K562 (cell line): ENCODE measurements around the gene CNIH3. TPM values are rescaled to one million over a fixed set of nuclear protein-coding genes. Genes with fewer than 3 reads are reported as not detected.

ENCODE experiments used
- ATAC-seq: fragments of 200-7000 bp; cut with Tn5 transposase; 3 replicates; pipeline ENCODE4 v1.9.1; 2020; ENCODE audit warnings: moderate library complexity
- BruUV-seq: library from RNA; stranded (reverse); fragments of 400-500 nt; replicated peaks from 2 replicates; lab custom pipeline; 2021; lab: Mats Ljungman, UMichigan
- CTCF ChIA-PET: fragments of 300-600 bp; formaldehyde crosslinking; extraction: SDS; loops from one replicate; lab custom pipeline; 2021; ENCODE audit warnings: low intra/inter-chr PET ratio; lab: Yijun Ruan, JAX
- POLR2A ChIA-PET: fragments of 300-600, 350-650 bp; sonication (Branson Sonifier 250); formaldehyde crosslinking; extraction: SDS; loops from one replicate; lab custom pipeline; 2021; ENCODE audit warnings: antibody characterized with exemption, inconsistent platforms; lab: Yijun Ruan, JAX
- DNase-seq, 4 experiments: peaks; one replicate each; pipeline versions ENCODE4 v3.0.0 to v3.0.0-alpha.2; 2011 to 2018; ENCODE audit warnings: low spot score in 3 of 4, mixed read lengths in 3 of 4; ENCODE audit errors: extremely low read depth in 1 of 4
- FAIRE-seq: peaks from 2 replicates; lab custom pipeline; 2011; peaks lifted over from hg19 to GRCh38; lab: Jason Lieb, UNC
- H2AFZ ChIP-seq: 2 replicates; pipeline ENCODE4 v1.6.0; 2011; ENCODE audit warnings: low read depth, low read length, control low read depth, inconsistent platforms
- H3K27ac ChIP-seq: fragments of 200-600 bp; 3 replicates; pipeline ENCODE4 v1.8.0; 2011; ENCODE audit warnings: low read depth, mild to moderate bottlenecking, control low read depth, inconsistent platforms, low read length, moderate library complexity, mixed read lengths; ENCODE audit errors: extremely low read depth
- H3K27me3 ChIP-seq, 2 experiments: fragments of 300-600 bp in 1 of 2; 2 replicates in 1 of 2; 3 replicates in 1 of 2; pipeline versions ENCODE4 v1.6.0 to v1.8.0; 2011; ENCODE audit warnings: inconsistent platforms in 2 of 2, low read length in 2 of 2, mild to moderate bottlenecking in 1 of 2, mixed read lengths in 1 of 2, moderate library complexity in 1 of 2; ENCODE audit not compliant: control insufficient read depth in 2 of 2, insufficient read depth in 2 of 2
- H3K36me3 ChIP-seq: fragments of 300-600 bp; 3 replicates; pipeline ENCODE4 v1.8.0; 2011; ENCODE audit warnings: mild to moderate bottlenecking, low read length, inconsistent platforms; ENCODE audit not compliant: control insufficient read depth, insufficient read depth
- H3K4me1 ChIP-seq, 2 experiments: fragments of 200-600 bp in 1 of 2; replicated peaks in 1 of 2; 2 replicates in 1 of 2; 3 replicates in 1 of 2; pipeline versions ENCODE4 v1.5.1 to v1.8.0; 2011; ENCODE audit warnings: inconsistent platforms in 2 of 2, low read length in 2 of 2, mild to moderate bottlenecking in 1 of 2, mixed read lengths in 1 of 2, moderate library complexity in 1 of 2; ENCODE audit not compliant: control insufficient read depth in 2 of 2, insufficient read depth in 2 of 2
- H3K4me2 ChIP-seq: 2 replicates; pipeline ENCODE4 v1.6.1; 2011; ENCODE audit warnings: low read length, control low read depth, inconsistent platforms, mixed read lengths; ENCODE audit not compliant: insufficient read depth
- H3K4me3 ChIP-seq: fragments of 200-600 bp; sonication (generic), shearing (Covaris generic); 2 replicates; pipeline ENCODE4 v1.5.1; 2016; ENCODE audit warnings: control low read depth, inconsistent platforms
- H3K79me2 ChIP-seq: fragments of 200-600 bp; 3 replicates; pipeline ENCODE4 v1.8.0; 2011; ENCODE audit warnings: low read length, inconsistent platforms; ENCODE audit not compliant: control insufficient read depth, insufficient read depth
- H3K9ac ChIP-seq, 2 experiments: 2 replicates each; pipeline versions ENCODE4 v1.6.0 to v1.6.1; 2011; ENCODE audit warnings: low read depth in 2 of 2, low read length in 2 of 2, control low read depth in 1 of 2, inconsistent platforms in 1 of 2, mild to moderate bottlenecking in 1 of 2, mixed read lengths in 1 of 2; ENCODE audit not compliant: insufficient read depth in 1 of 2
- H3K9me1 ChIP-seq: one replicate; pipeline ENCODE4 v1.6.0; 2011; ENCODE audit warnings: inconsistent platforms, mild to moderate bottlenecking, low read length, moderate library complexity; ENCODE audit not compliant: control insufficient read depth, insufficient read depth
- H3K9me3 ChIP-seq: replicated peaks from 2 replicates; pipeline ENCODE4 v1.5.1; 2011; ENCODE audit warnings: low read depth, low read length, inconsistent platforms; ENCODE audit not compliant: control insufficient read depth, insufficient read depth
- H4K20me1 ChIP-seq: replicated peaks from 2 replicates; pipeline ENCODE4 v1.6.1; 2011; ENCODE audit warnings: low read length, inconsistent platforms, mixed read lengths; ENCODE audit not compliant: control insufficient read depth, insufficient read depth
- BHLHE40 ChIP-seq: IDR thresholded peaks from 2 replicates; pipeline ENCODE4 v1.6.1; 2011; ENCODE audit warnings: low read length, improper control_type of control experiment
- CHCHD3 ChIP-seq: fragments of 250-450 bp; sonication (Bioruptor Pico); IDR thresholded peaks from 2 replicates; pipeline ENCODE4 v2.1.2; 2022; ENCODE audit warnings: mild to moderate bottlenecking
- DNMT1 ChIP-seq: fragments of 450-650 bp; IDR thresholded peaks from 2 replicates; pipeline ENCODE4 v1.6.1; 2016; ENCODE audit warnings: antibody characterized with exemption, mild to moderate bottlenecking
- ETV5 ChIP-seq: sonication (generic); formaldehyde crosslinking; IDR thresholded peaks from 2 replicates; pipeline ENCODE4 v1.4.0; 2020; ENCODE audit warnings: low read depth, mild to moderate bottlenecking, missing genetic modification reagents
- KDM1A ChIP-seq, 2 experiments: fragments of 450-650 bp; IDR thresholded peaks; 2 replicates each; pipeline ENCODE4 v1.6.1; 2016; ENCODE audit warnings: mild to moderate bottlenecking in 2 of 2
- NFATC3 ChIP-seq: fragments of 450-650 bp; IDR thresholded peaks from 2 replicates; pipeline ENCODE4 v1.6.1; 2017; ENCODE audit warnings: mild to moderate bottlenecking
- STAG1 ChIP-seq: sonication (generic); formaldehyde crosslinking; IDR thresholded peaks from 2 replicates; pipeline ENCODE4 v1.5.0; 2020; ENCODE audit warnings: missing genetic modification reagents, borderline replicate concordance
- ZNF232 ChIP-seq: sonication (generic); formaldehyde crosslinking; IDR thresholded peaks from 2 replicates; pipeline ENCODE4 v1.8.0; 2022; ENCODE audit warnings: mild to moderate bottlenecking, missing genetic modification reagents
- ZNF644 ChIP-seq: fragments of 200-800 bp; sonication (Bioruptor generic); IDR thresholded peaks from 2 replicates; pipeline ENCODE4 v1.6.1; 2016; ENCODE audit warnings: low read depth, missing genetic modification characterization, missing compliant biosample characterization
- ZNF668 ChIP-seq: fragments of 250-450 bp; sonication (Bioruptor Pico); IDR thresholded peaks from 2 replicates; pipeline ENCODE4 v1.8.0; 2022; ENCODE audit warnings: mild to moderate bottlenecking, inconsistent platforms
- WGBS: fragments of 100-300 bp; shearing (Covaris generic); methylation state at CpG from one replicate; pipeline ENCODE4 v1.1.6; 2016; ENCODE audit warnings: low coverage, mixed read lengths; ENCODE audit not compliant: insufficient coverage; ENCODE audit errors: missing lambda C conversion rate; 5-methylcytosine and 5-hydroxymethylcytosine counted together
- in situ Hi-C: fragments of 300-500 bp; cut with MboI; formaldehyde crosslinking; loops from 4 replicates; pipeline ENCODE4 v1.15.0; 2018; ENCODE audit warnings: inconsistent platforms, mixed read lengths
- intact Hi-C: fragments of 100-400 bp; cut with micrococcal nuclease; formaldehyde crosslinking; loops from 2 replicates; pipeline ENCODE4 v1.14.2; 2022
- polyA plus RNA-seq, 8 experiments: library from polyadenylated mRNA; depleted of rRNA in 4 of 8; stranded (reverse) in 5 of 8; unstranded in 3 of 8; fragments of >200 nt; fragmentation: Nextera tagmentation in 2 of 8; fragmentation: Illumina TruSeq in 1 of 8; extraction: Ambion mirVana in 2 of 8; extraction: Trizol in 1 of 8; gene quantifications; 2 replicates each; pipeline versions ENCODE4 v1.2.1 to v1.2.3, GENCODE V29; 2011 to 2014; ENCODE audit warnings: inconsistent platforms in 1 of 8, missing spikeins in 1 of 8
- total RNA-seq, 7 experiments: library from RNA; depleted of rRNA in 6 of 7; stranded (reverse); fragments of >200 nt in 6 of 7; fragmentation: Illumina TruSeq in 2 of 7; extraction: Trizol in 2 of 7; gene quantifications; 2 replicates each; pipeline versions ENCODE4 v1.2.1 to v1.2.3, GENCODE V29; 2011 to 2021; ENCODE audit warnings: low replicate concordance in 1 of 7
- TF ChIP-seq, protein P1 (sequence below), 2 experiments: fragments of 200-800 bp in 1 of 2; sonication (Bioruptor generic) in 1 of 2; sonication (generic) in 1 of 2; formaldehyde crosslinking in 1 of 2; IDR thresholded peaks in 1 of 2; conservative IDR thresholded peaks in 1 of 2; 2 replicates each; pipeline versions ENCODE4 v1.5.0 to v1.6.1; 2016 to 2020; ENCODE audit warnings: missing compliant biosample characterization in 1 of 2, missing genetic modification characterization in 1 of 2, missing genetic modification reagents in 1 of 2

CNIH3 gene
- total and polyA plus RNA-seq, 9 of the 15 experiments (the other 6 are each of a cell fraction or from before 2014, with no cell fraction given) = 0.14 to 1.8 (median 0.79) TPM

DNA sequence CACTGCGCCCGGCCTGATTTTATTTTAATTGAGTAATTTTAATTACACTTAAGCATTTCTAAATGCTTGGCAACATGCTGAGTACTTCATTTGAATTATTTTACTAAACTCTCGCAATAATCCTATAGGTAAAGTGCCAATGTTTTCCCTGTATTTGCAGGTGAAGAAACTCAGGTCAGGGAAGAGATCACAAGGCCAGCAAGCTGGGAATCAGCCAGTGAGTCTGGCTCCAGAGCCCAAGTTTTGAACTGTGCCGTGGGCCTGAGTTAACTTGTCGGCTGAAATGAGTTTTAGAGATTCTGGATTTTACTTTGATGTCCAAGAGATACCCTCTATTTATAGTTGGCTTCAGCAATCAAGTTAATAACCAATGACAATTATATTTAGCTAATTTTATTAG lies 141.4 kb downstream of the CNIH3 start:
- intact Hi-C loops = no loop called here
- Histone ChIP-seq H3K4me2 (no peak overlapping the region), H3K36me3 (no peaks in the 10 kb centered on the region), H3K27ac (no peak overlapping the region), H3K4me3 (no peak overlapping the region), H3K79me2 (no peaks in the 10 kb centered on the region), H3K27me3 (no peaks in the 10 kb centered on the region), H2AFZ (no peak overlapping the region), H3K9ac (no peak overlapping the region), H3K9me1 (no peaks in the 10 kb centered on the region), H3K4me1 (no peaks in the 10 kb centered on the region), H4K20me1 (no peaks in the 10 kb centered on the region), H3K9me3 (no peaks in the 10 kb centered on the region)
- no TSS peak for BruUV-seq
- WGBS = 2% methylated on average over 5 of the region's 5 CpGs
- in situ Hi-C loops = no loop called here
- DNase-seq (no peak), ATAC-seq (no peak), FAIRE-seq (no peak)
- ChIA-PET POLR2A (no interaction called here), CTCF (no interaction called here)
- TF ChIP-seq CHCHD3 (CRISPR knock-in tag) (no peak), ZNF668 (CRISPR knock-in tag) (no peak), NFATC3 (no peak), DNMT1 (no peak), STAG1 (CRISPR knock-in tag) (no peak), ETV5 (CRISPR knock-in tag) (no peak), ZNF644 (tag) (no peak), KDM1A (IDR thresholded peaks at IDR 0.05) (no peak), ZNF232 (no peak), BHLHE40 (no peak)
- TF ChIP-seq, protein P1, sequence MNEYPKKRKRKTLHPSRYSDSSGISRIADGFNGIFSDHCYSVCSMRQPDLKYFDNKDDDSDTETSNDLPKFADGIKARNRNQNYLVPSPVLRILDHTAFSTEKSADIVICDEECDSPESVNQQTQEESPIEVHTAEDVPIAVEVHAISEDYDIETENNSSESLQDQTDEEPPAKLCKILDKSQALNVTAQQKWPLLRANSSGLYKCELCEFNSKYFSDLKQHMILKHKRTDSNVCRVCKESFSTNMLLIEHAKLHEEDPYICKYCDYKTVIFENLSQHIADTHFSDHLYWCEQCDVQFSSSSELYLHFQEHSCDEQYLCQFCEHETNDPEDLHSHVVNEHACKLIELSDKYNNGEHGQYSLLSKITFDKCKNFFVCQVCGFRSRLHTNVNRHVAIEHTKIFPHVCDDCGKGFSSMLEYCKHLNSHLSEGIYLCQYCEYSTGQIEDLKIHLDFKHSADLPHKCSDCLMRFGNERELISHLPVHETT (CRISPR knock-in tag; conservative IDR thresholded peaks at IDR 0.05 in 1 of 2, IDR thresholded peaks at IDR 0.05 in 1 of 2) = no peak
